BE2C (cell line): ENCODE measurements around the gene ADAMTSL3.

Experiments used
- DNase-seq: peaks from one replicate; pipeline ENCODE4 v3.0.0-alpha.2; 2020
- H3K27me3 ChIP-seq: fragments of 250-450 bp; sonication (Bioruptor Pico); 2 replicates; pipeline ENCODE4 v1.5.1; 2020; ENCODE audit warnings: mild to moderate bottlenecking
- H3K36me3 ChIP-seq: fragments of 250-450 bp; sonication (Bioruptor Pico); 2 replicates; pipeline ENCODE4 v1.5.1; 2020; ENCODE audit warnings: mild to moderate bottlenecking
- H3K4me1 ChIP-seq: fragments of 250-450 bp; sonication (Bioruptor Pico); 2 replicates; pipeline ENCODE4 v1.5.1; 2020
- H3K4me3 ChIP-seq: 2 replicates; pipeline ENCODE4 v1.5.1; 2011; ENCODE audit warnings: low read depth, low read length
- H3K9me3 ChIP-seq: fragments of 250-450 bp; sonication (Bioruptor Pico); 2 replicates; pipeline ENCODE4 v1.5.1; 2020
- CTCF ChIP-seq: IDR thresholded peaks from 2 replicates; pipeline ENCODE4 v1.5.1; 2012; ENCODE audit warnings: mild to moderate bottlenecking, low read depth, low read length

The ADAMTSL3 gene

GRCh38 chr15:83713242-83713641 lies 59.3 kb downstream of the ADAMTSL3 start:
- no peaks in the 10 kb centered on the region for H3K9me3 ChIP-seq
- no peaks in the 10 kb centered on the region for H3K36me3 ChIP-seq
- no peak for DNase-seq
- H3K4me1 ChIP-seq: no peaks in the 10 kb centered on the region
- no peak for TF ChIP-seq CTCF
- H3K27me3 ChIP-seq: peaks cover 2% of the 10 kb centered on the region; the same call in 1 of the 2 replicates
- no peak overlapping the region for H3K4me3 ChIP-seq

GRCh38 chr15:83714939-83715628 lies 61.2 kb downstream of the ADAMTSL3 start:
- Histone ChIP-seq H3K27me3 (peaks cover 6% of the 10 kb centered on the region), H3K36me3 (no peaks in the 10 kb centered on the region), H3K4me1 (no peaks in the 10 kb centered on the region), H3K4me3 (no peak overlapping the region), H3K9me3 (no peaks in the 10 kb centered on the region)
- TF ChIP-seq CTCF: no peak
- DNase-seq: no peak

GRCh38 chr15:83716605-83717004 lies 62.7 kb downstream of the ADAMTSL3 start:
- Histone ChIP-seq H3K4me1 (no peaks in the 10 kb centered on the region), H3K4me3 (no peak overlapping the region), H3K36me3 (no peaks in the 10 kb centered on the region), H3K9me3 (no peaks in the 10 kb centered on the region), H3K27me3 (peaks cover 5% of the 10 kb centered on the region)
- no peak for TF ChIP-seq CTCF
- DNase-seq: no peak

GRCh38 chr15:83717010-83717409 lies 63.1 kb downstream of the ADAMTSL3 start:
- Histone ChIP-seq H3K4me3 (no peak overlapping the region), H3K36me3 (no peaks in the 10 kb centered on the region), H3K4me1 (no peaks in the 10 kb centered on the region), H3K27me3 (peaks cover 9% of the 10 kb centered on the region), H3K9me3 (no peaks in the 10 kb centered on the region)
- no peak for DNase-seq
- TF ChIP-seq CTCF: no peak

GRCh38 chr15:83720468-83720867 lies 66.5 kb downstream of the ADAMTSL3 start:
- TF ChIP-seq CTCF: no peak
- Histone ChIP-seq H3K4me3 (no peak overlapping the region), H3K27me3 (peaks cover 10% of the 10 kb centered on the region), H3K9me3 (no peaks in the 10 kb centered on the region), H3K36me3 (no peaks in the 10 kb centered on the region), H3K4me1 (no peaks in the 10 kb centered on the region)
- no peak for DNase-seq

- no peak for DNase-seq
- Histone ChIP-seq H3K4me1 (no peaks in the 10 kb centered on the region), H3K36me3 (no peaks in the 10 kb centered on the region), H3K9me3 (no peaks in the 10 kb centered on the region), H3K4me3 (no peak overlapping the region), H3K27me3 (peaks cover 10% of the 10 kb centered on the region)
- no peak for TF ChIP-seq CTCF
Observed at GRCh38 chr15:83721031-83721430, 67.1 kb downstream of the ADAMTSL3 start.
